ENCODE results near the gene AMDHD2.
A peak's percentile ranks its signal among the peaks of the same experiment; 100 is the strongest.

The AMDHD2 gene

DNA sequence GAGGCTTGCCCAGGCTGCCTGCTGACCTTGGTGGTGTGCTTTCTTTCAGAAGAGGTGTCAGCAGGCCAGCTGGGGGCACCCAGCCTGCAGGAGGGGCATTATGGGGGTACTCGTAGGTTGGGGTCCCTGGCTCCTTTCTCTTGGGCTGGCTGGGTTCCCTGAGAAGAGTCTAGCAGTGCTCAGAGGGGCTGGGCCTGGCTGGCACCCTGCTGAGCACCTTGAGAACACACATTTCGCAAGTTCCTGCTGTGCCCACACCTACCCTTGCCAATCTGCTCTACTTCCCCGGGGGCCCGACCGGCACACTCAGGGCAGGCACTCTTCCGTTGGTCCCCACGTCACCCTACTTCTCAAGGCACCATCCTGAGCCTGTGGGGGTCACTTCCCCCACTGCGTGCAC lies 6.0 kb downstream of the AMDHD2 start:
- Histone ChIP-seq H3K27me3 (ENCODE audit: control insufficient read depth in 1 of 2, insufficient read depth in 2 of 2, low read length in 2 of 2) (no peaks in the 10 kb centered on the region), H3K4me1 (ENCODE audit: insufficient read depth, low read length) (peaks cover 6% of the 10 kb centered on the region), H3K9ac (ENCODE audit: low read length) (no peak overlapping the region), H3K4me3 (ENCODE audit: low read depth in 1 of 2, low read length in 2 of 2) (no peak overlapping the region), H3K36me3 (ENCODE audit: insufficient read depth, low read length) (peaks cover 38% of the 10 kb centered on the region), H3K27ac (ENCODE audit: low read depth, low read length) (no peak overlapping the region), H3K9me3 (ENCODE audit: low read length) (no peaks in the 10 kb centered on the region)

DNA sequence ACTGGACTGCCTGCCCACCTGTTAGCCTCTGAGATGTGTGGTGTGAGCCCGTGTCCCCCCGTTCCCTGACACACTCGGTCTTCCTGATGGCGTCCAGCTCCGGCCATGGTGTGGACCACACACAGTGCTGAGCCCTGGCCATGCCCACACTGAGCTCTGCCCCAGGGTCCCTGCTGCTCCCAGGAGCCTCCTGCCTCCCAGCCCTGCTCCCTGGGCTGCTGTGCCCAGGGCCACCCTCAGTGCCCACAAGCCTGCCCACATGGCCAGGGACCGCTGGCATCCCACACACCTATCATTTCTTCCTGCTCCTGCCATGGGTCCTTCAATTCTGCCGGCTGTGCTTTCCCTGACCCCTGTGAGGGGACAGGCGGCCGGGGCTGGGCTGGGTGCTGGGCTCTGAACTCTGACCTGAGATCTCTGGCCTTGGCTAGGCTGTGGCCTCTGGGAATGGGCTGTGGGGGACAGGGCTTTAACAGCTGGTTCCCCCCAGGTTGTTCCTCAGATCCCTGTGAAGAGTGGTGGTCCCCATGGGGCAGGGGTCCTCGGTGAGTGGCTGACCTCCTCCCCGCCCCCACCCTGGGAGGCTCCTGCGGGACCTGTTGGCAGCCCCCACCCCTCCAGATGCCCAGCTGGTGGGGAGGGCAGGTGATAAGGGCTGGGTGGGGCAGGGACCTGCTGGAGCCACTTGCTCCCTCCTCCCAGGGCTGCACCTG lies 7.1 kb downstream of the AMDHD2 start:
- H3K4me1 ChIP-seq (ENCODE audit: insufficient read depth, low read length): peaks cover 5% of the 10 kb centered on the region

DNA sequence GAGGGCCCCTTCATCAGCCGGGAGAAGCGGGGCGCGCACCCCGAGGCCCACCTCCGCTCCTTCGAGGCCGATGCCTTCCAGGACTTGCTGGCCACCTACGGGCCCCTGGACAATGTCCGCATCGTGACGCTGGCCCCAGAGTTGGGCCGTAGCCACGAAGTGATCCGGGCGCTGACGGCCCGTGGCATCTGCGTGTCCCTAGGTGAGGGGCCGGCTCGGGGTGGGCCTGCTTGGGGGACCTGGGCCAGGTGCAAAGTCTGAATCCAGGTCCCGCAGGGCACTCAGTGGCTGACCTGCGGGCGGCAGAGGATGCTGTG lies 7.6 kb downstream of the AMDHD2 start:
- H3K27me3 ChIP-seq (ENCODE audit: control insufficient read depth in 1 of 2, insufficient read depth in 2 of 2, low read length in 2 of 2): no peaks in the 10 kb centered on the region
- H3K36me3 ChIP-seq (ENCODE audit: insufficient read depth, low read length): peaks cover 38% of the 10 kb centered on the region
- no peak overlapping the region for H3K27ac ChIP-seq (ENCODE audit: low read depth, low read length)
- H3K9me3 ChIP-seq (ENCODE audit: low read length): no peaks in the 10 kb centered on the region
- no peak overlapping the region for H3K9ac ChIP-seq (ENCODE audit: low read length)
- H3K4me3 ChIP-seq (ENCODE audit: low read depth in 1 of 2, low read length in 2 of 2): no peak overlapping the region
- H3K4me1 ChIP-seq (ENCODE audit: insufficient read depth, low read length): peaks cover 5% of the 10 kb centered on the region

More for the DNA sequence above, 7.1 kb downstream of the AMDHD2 start:
- no peaks in the 10 kb centered on the region for H3K27me3 ChIP-seq (ENCODE audit: control insufficient read depth in 1 of 2, insufficient read depth in 2 of 2, low read length in 2 of 2)
- no peak overlapping the region for H3K9ac ChIP-seq (ENCODE audit: low read length)
- H3K9me3 ChIP-seq (ENCODE audit: low read length): no peaks in the 10 kb centered on the region
- no peak overlapping the region for H3K27ac ChIP-seq (ENCODE audit: low read depth, low read length)
- peaks cover 38% of the 10 kb centered on the region for H3K36me3 ChIP-seq (ENCODE audit: insufficient read depth, low read length)
- no peak overlapping the region for H3K4me3 ChIP-seq (ENCODE audit: low read depth in 1 of 2, low read length in 2 of 2)

DNA sequence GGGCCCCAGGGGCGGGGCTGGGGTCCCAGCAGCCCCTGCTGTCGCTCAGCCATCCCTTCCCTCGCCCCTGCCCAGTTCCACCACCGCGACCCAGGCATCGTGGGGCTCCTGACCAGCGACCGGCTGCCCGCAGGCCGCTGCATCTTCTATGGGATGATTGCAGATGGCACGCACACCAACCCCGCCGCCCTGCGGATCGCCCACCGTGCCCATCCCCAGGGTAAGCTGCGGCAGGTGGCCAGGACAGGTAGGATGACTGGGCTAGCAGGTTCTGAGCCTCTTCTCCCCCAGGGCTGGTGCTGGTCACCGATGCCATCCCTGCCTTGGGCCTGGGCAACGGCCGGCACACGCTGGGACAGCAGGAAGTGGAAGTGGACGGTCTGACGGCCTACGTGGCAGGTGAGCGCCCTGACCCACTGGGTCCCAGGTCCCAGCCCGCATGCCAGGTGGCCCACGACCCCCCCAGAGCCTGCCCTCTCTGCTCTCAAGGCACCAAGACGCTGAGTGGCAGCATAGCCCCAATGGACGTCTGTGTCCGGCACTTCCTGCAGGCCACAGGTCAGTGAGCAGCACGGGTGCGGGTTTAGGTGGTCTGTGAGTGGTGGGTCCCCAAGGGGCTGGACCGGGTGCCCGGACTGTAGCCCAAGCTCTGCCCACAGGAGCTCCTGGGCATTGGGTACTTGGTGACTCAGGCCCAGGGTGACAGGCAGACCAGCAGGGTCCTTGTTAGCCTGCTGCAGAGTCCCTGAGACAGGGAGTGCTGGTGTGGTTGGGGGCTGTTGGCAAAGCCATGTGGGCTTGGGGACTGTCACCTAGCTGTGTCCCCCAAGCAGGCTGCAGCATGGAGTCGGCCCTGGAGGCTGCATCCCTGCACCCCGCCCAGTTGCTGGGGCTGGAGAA lies 8.2 kb downstream of the AMDHD2 start:
- H3K27ac ChIP-seq (ENCODE audit: low read depth, low read length): no peak overlapping the region
- H3K4me3 ChIP-seq (ENCODE audit: low read depth in 1 of 2, low read length in 2 of 2): no peak overlapping the region
- H3K9me3 ChIP-seq (ENCODE audit: low read length): no peaks in the 10 kb centered on the region
- no peak overlapping the region for H3K9ac ChIP-seq (ENCODE audit: low read length)
- H3K4me1 ChIP-seq (ENCODE audit: insufficient read depth, low read length): peaks cover 5% of the 10 kb centered on the region
- H3K36me3 ChIP-seq (ENCODE audit: insufficient read depth, low read length): peaks cover 33% of the 10 kb centered on the region
- H3K27me3 ChIP-seq (ENCODE audit: control insufficient read depth in 1 of 2, insufficient read depth in 2 of 2, low read length in 2 of 2): no peaks in the 10 kb centered on the region

DNA sequence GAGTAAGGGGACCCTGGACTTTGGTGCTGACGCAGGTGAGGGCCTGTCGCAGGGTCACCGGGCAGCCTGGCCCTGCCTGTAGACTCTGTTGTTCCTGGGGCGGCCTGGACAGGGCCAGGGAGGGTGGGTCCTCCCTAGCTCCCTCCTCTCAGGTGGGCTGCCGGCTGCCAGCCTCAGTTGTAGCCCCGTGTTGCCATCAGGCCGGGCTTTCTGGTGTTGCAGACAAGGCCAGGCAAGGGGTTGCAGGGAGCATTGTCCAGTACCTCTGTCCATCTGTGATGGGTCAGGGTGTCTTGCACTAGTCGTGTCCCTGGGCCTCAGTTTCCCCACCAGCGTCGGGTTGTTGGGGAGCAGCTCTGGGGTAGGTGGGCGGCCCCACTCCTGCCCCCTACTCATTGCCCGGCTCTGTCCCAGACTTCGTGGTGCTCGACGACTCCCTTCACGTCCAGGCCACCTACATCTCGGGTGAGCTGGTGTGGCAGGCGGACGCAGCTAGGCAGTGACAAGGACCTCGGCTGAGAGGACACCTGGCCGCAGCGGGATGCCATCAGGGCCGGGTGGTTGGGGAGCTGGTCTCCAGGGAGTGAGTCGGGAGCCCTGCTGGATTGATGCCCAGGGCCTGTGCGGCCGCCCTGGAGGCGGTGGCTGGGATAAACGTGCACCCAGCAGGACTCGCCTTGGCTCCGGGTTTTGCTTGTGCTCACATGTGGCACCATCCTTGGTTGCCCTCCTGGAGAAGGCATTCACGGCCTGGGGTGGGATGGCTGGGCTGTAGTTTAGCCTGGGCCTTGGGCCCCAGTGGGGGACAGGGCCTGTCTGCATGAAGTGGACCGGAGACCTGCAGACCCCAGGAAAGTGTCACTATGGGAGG lies 9.1 kb downstream of the AMDHD2 start:
- Histone ChIP-seq H3K4me3 (ENCODE audit: low read depth in 1 of 2, low read length in 2 of 2) (no peak overlapping the region), H3K9me3 (ENCODE audit: low read length) (no peaks in the 10 kb centered on the region), H3K9ac (ENCODE audit: low read length) (no peak overlapping the region), H3K4me1 (ENCODE audit: insufficient read depth, low read length) (peaks cover 5% of the 10 kb centered on the region), H3K36me3 (ENCODE audit: insufficient read depth, low read length) (peaks cover 26% of the 10 kb centered on the region), H3K27ac (ENCODE audit: low read depth, low read length) (no peak overlapping the region), H3K27me3 (ENCODE audit: control insufficient read depth in 1 of 2, insufficient read depth in 2 of 2, low read length in 2 of 2) (no peaks in the 10 kb centered on the region)

DNA sequence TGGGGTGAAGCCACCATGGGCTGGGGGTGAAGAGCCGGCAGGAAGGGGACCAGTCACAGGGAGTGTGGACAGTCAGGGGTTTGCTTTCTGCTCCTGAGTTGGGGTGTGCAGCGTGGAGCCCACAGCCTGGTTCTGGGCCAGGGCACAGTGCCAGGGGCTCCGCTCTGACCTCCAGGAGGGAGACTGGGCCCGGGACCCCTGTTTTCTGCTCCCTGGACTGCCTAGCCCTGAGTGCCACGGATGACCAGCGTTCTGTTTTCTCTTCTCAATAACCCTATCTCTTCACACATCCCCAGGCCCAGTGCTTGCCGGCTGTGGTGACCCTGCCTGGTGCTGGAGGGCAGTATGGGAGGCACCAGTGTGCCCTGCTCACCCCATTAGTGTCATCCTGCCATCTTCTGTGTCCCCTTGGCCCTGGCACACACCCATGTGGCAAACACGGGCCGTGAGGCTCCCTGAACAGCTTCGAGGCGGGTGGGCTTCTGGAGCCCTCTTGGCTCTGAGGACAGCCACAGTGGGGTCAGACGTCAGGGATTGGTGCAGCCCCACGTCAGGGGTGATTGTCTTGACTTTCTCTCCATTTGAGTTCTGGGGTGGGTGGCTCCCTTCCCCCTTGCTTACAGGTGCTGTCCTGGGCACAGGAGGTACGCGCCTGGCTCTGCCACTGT lies 9.9 kb downstream of the AMDHD2 start:
- Histone ChIP-seq H3K4me1 (ENCODE audit: insufficient read depth, low read length) (peaks cover 5% of the 10 kb centered on the region), H3K9me3 (ENCODE audit: low read length) (no peaks in the 10 kb centered on the region), H3K27ac (ENCODE audit: low read depth, low read length) (no peak overlapping the region), H3K27me3 (ENCODE audit: control insufficient read depth in 1 of 2, insufficient read depth in 2 of 2, low read length in 2 of 2) (no peaks in the 10 kb centered on the region), H3K4me3 (ENCODE audit: low read depth in 1 of 2, low read length in 2 of 2) (no peak overlapping the region), H3K36me3 (ENCODE audit: insufficient read depth, low read length) (peaks cover 20% of the 10 kb centered on the region), H3K9ac (ENCODE audit: low read length) (no peak overlapping the region)

DNA sequence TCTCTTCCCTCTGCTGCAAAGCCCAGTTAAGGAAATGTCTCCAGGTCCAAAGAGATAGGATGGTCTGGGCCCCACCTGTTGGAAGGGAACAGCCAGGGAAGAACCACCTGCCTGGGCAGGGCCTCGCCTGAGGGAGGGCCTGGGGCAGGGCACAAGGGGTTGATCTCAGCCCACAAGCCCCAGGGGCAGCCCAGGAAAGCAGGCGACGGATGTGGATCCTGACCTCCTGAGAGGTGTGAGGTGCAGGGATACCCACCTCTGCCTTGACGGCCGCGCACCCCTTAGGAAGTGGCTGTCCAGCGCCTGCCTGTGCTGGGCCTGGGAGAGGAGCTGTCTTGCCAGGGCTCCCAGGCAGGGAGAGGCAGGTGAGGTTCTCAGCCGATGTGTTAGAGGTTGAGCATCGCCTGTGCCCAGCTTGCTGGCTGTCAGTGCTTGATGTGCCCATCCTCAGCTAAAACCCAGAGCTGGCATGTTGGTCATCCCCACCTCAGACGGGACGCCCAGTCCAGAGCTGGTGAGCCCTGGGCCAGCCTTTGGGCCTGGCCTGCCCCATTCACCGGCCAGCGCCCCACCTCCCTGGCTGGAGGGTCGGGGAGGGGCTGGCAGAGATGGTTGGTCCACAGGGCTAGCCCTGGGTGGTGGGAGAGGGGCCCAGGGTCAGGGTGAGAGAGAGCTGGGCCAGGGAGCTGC lies 10.6 kb downstream of the AMDHD2 start:
- Histone ChIP-seq H3K4me3 (ENCODE audit: low read depth in 1 of 2, low read length in 2 of 2) (peak overlapping the region in 1 of 2 donors; percentile 59), H3K36me3 (ENCODE audit: insufficient read depth, low read length) (peaks cover 20% of the 10 kb centered on the region), H3K27ac (ENCODE audit: low read depth, low read length) (peak overlapping the region; percentile 65)

DNA sequence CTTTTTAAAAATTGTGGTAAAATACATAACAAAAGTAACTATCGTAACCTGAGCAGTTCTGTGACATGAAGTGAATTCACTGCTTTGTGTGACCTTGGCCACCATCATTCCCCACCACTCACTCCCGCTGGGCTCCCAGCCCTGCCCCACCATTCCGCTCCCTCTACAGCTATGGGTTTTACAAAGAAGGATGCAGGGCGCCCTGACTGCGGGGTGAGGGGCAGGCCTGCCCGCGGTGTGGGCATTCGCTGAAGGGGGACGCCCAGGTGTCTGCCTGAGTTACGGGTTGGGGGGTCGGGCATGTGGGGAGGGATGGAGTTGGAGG lies 11.2 kb downstream of the AMDHD2 start, which contains the start of gene CEMP1:
Gene CEMP1, minus strand, starts transcription at position 38 of the 325 bp plus-strand sequence. CDS start 335 bp downstream, outside the sequence.
- peaks cover 5% of the 10 kb centered on the region for H3K4me1 ChIP-seq (ENCODE audit: insufficient read depth, low read length)
- H3K9ac ChIP-seq (ENCODE audit: low read length): peak within 1 kb of the TSS; percentile 96
- H3K36me3 ChIP-seq (ENCODE audit: insufficient read depth, low read length): peaks cover 16% of the 10 kb centered on the region
- H3K27me3 ChIP-seq (ENCODE audit: control insufficient read depth in 1 of 2, insufficient read depth in 2 of 2, low read length in 2 of 2): no peaks in the 10 kb centered on the region
- H3K9me3 ChIP-seq (ENCODE audit: low read length): no peaks in the 10 kb centered on the region
- H3K27ac ChIP-seq (ENCODE audit: low read depth, low read length): peak within 1 kb of the TSS; percentile 81
- H3K4me3 ChIP-seq (ENCODE audit: low read depth in 1 of 2, low read length in 2 of 2): peak within 1 kb of the TSS; percentile 63 to 87

More for the DNA sequence above, 10.6 kb downstream of the AMDHD2 start:
- Histone ChIP-seq H3K9me3 (ENCODE audit: low read length) (no peaks in the 10 kb centered on the region), H3K4me1 (ENCODE audit: insufficient read depth, low read length) (peaks cover 5% of the 10 kb centered on the region), H3K9ac (ENCODE audit: low read length) (no peak overlapping the region), H3K27me3 (ENCODE audit: control insufficient read depth in 1 of 2, insufficient read depth in 2 of 2, low read length in 2 of 2) (no peaks in the 10 kb centered on the region)

DNA sequence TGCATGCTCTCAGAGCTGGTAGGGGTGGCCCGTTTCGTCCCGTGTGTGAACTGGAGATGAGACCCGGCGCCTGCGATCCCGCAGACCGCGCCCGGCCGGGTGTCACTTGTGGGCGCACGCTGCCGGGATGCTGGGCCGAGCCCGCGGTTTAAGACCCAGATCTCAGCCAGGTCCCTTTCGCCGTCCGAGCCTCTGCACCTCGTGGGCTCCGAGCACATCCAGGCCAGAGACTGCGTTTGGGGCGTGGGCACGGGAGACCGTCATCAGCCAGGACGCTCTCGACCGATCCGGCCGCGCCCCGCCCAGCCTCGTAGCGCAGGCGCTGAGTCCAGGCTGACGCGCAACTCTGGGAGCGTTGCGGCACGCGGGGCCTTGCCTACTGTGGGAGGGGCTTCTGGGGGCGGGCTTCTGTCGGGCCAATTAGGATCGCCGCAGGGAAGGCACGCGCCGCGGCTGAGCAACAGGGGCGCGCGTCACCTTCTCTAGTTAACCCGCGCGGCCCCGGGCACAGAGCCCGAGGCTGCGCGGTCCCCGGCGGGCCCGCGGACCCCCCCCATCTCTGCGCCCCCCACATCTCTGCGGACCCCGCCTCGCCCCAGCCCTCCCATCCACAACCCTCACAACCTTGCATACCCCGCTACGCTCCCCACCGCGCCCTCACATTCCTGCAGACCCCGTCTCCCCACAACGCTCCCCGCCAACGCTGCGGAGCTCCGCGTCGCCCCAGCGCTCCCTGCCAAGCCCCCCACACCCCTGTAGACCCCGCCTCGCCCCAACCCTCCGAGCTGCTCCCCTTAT lies 11.7 kb downstream of the AMDHD2 start:
- Histone ChIP-seq H3K4me1 (ENCODE audit: insufficient read depth, low read length) (peaks cover 6% of the 10 kb centered on the region), H3K36me3 (ENCODE audit: insufficient read depth, low read length) (peaks cover 16% of the 10 kb centered on the region), H3K9me3 (ENCODE audit: low read length) (no peaks in the 10 kb centered on the region), H3K9ac (ENCODE audit: low read length) (peak overlapping the region; percentile 96), H3K27ac (ENCODE audit: low read depth, low read length) (peak overlapping the region; percentile 81), H3K4me3 (ENCODE audit: low read depth in 1 of 2, low read length in 2 of 2) (peak overlapping the region; percentile 63 to 87), H3K27me3 (ENCODE audit: control insufficient read depth in 1 of 2, insufficient read depth in 2 of 2, low read length in 2 of 2) (no peaks in the 10 kb centered on the region)
